K562 (cell line): ENCODE data around the gene SLC43A1. TPM values are rescaled to one million over a fixed set of nuclear protein-coding genes. Genes with fewer than 3 reads are reported as not detected.
A peak's percentile ranks its signal among the peaks of the same experiment; 100 is the strongest.

Experiments
- ARHGAP35 ChIP-seq: fragments of 450-650 bp; IDR thresholded peaks from 2 replicates; pipeline ENCODE4 v1.6.1; 2018; ENCODE audit not compliant: partially characterized antibody
- ARNT ChIP-seq, 2 experiments: fragments of 450-650 bp; IDR thresholded peaks; 2 replicates each; pipeline ENCODE4 v1.6.1; 2016; ENCODE audit warnings: mild to moderate bottlenecking in 1 of 2
- CHD4 ChIP-seq: fragments of 200-600 bp; sonication (generic); IDR thresholded peaks from 3 replicates; pipeline ENCODE4 v1.6.1; 2012; ENCODE audit warnings: low read depth, mild to moderate bottlenecking, mixed read lengths, low read length, inconsistent platforms; ENCODE audit not compliant: insufficient read depth, insufficient replicate concordance, poor library complexity, severe bottlenecking
- FOXA1 ChIP-seq: fragments of 450-650 bp; IDR thresholded peaks from 2 replicates; pipeline ENCODE4 v1.6.1; 2016; ENCODE audit warnings: mild to moderate bottlenecking, borderline replicate concordance
- PHF20 ChIP-seq: fragments of 450-650 bp; IDR thresholded peaks from 2 replicates; pipeline ENCODE4 v1.6.1; 2018; ENCODE audit not compliant: partially characterized antibody
- RFX5 ChIP-seq: IDR thresholded peaks from 2 replicates; pipeline ENCODE4 v1.6.1; 2011; ENCODE audit warnings: low read depth, mild to moderate bottlenecking, improper control_type of control experiment, low read length
- RNF2 ChIP-seq: sonication (generic); IDR thresholded peaks from 2 replicates; pipeline ENCODE4 v1.6.1; 2016
- SAFB2 ChIP-seq: fragments of 200-400 bp; formaldehyde crosslinking; IDR thresholded peaks from 2 replicates; pipeline ENCODE4 v1.6.1; 2018; ENCODE audit warnings: borderline replicate concordance, low read length, low read depth, moderate library complexity; ENCODE audit not compliant: severe bottlenecking
- SREBF1 ChIP-seq: fragments of 150-350 bp; IDR thresholded peaks from 2 replicates; pipeline ENCODE4 v1.6.1; 2014; ENCODE audit warnings: antibody characterized with exemption, low read depth, low read length, borderline replicate concordance
- TRIM28 ChIP-seq: fragments of 450-650 bp; IDR thresholded peaks from 2 replicates; pipeline ENCODE4 v1.6.1; 2017
- polyA plus RNA-seq, 8 experiments: library from polyadenylated mRNA; depleted of rRNA in 4 of 8; stranded (reverse) in 5 of 8; unstranded in 3 of 8; fragments of >200 nt; fragmentation: Nextera tagmentation in 2 of 8; fragmentation: Illumina TruSeq in 1 of 8; extraction: Ambion mirVana in 2 of 8; extraction: Trizol in 1 of 8; gene quantifications; 2 replicates each; pipeline versions ENCODE4 v1.2.1 to v1.2.3, GENCODE V29; 2011 to 2014; ENCODE audit warnings: inconsistent platforms in 1 of 8, missing spikeins in 1 of 8
- total RNA-seq, 7 experiments: library from RNA; depleted of rRNA in 6 of 7; stranded (reverse); fragments of >200 nt in 6 of 7; fragmentation: Illumina TruSeq in 2 of 7; extraction: Trizol in 2 of 7; gene quantifications; 2 replicates each; pipeline versions ENCODE4 v1.2.1 to v1.2.3, GENCODE V29; 2011 to 2021; ENCODE audit warnings: low replicate concordance in 1 of 7
- TF ChIP-seq, protein P1 (sequence below), 2 experiments: fragments of 450-650 bp in 1 of 2; sonication (generic) in 1 of 2; formaldehyde crosslinking in 1 of 2; IDR thresholded peaks; 2 replicates each; pipeline versions ENCODE4 v1.7.1 to v1.9.0; 2016 to 2022; ENCODE audit warnings: inconsistent platforms in 1 of 2, mild to moderate bottlenecking in 1 of 2, missing genetic modification reagents in 1 of 2
- TF ChIP-seq, protein P2 (sequence below): fragments of 250-450 bp; sonication (Bioruptor Pico); IDR thresholded peaks from 2 replicates; pipeline ENCODE4 v1.5.0; 2021; ENCODE audit warnings: mild to moderate bottlenecking, moderate library complexity
- TF ChIP-seq, protein P3 (sequence below): sonication (generic); formaldehyde crosslinking; IDR thresholded peaks from 2 replicates; pipeline ENCODE4 v1.5.0; 2020; ENCODE audit warnings: missing genetic modification reagents

The SLC43A1 gene
- total and polyA plus RNA-seq, 9 of the 15 experiments (the other 6 are each of a cell fraction or from before 2014, with no cell fraction given) = 2.6 to 41.8 (median 24.6) TPM

DNA sequence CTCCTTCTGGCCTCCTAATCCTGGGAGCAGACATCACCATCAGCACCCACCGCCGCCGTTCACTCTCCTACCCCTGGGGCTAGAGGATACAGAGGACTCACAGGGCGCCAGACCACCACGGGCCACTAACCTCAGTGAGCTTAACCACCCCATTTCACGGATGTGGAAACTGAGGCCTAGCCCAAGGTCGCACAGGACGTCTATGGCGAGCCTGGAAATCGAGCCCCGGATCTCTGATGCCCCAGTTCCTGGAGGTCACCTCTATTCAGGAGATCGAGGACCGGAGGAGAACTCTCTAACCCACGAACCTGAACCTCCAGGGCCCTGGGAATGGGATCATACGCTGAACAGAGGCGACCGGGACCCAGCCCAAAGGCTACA, 14.7 kb upstream of the SLC43A1 start (continued):
- TF ChIP-seq SAFB2 (no peak), SREBF1 (no peak), ARNT (IDR thresholded peaks at IDR 0.05) (peak in 1 of 2 experiments; percentile 73; a peak in 1 of 4 replicates), ARHGAP35 (no peak), TRIM28 (no peak), PHF20 (no peak), CHD4 (peak; percentile 93), RFX5 (no peak), FOXA1 (no peak), RNF2 (no peak)
- TF ChIP-seq, protein P1, sequence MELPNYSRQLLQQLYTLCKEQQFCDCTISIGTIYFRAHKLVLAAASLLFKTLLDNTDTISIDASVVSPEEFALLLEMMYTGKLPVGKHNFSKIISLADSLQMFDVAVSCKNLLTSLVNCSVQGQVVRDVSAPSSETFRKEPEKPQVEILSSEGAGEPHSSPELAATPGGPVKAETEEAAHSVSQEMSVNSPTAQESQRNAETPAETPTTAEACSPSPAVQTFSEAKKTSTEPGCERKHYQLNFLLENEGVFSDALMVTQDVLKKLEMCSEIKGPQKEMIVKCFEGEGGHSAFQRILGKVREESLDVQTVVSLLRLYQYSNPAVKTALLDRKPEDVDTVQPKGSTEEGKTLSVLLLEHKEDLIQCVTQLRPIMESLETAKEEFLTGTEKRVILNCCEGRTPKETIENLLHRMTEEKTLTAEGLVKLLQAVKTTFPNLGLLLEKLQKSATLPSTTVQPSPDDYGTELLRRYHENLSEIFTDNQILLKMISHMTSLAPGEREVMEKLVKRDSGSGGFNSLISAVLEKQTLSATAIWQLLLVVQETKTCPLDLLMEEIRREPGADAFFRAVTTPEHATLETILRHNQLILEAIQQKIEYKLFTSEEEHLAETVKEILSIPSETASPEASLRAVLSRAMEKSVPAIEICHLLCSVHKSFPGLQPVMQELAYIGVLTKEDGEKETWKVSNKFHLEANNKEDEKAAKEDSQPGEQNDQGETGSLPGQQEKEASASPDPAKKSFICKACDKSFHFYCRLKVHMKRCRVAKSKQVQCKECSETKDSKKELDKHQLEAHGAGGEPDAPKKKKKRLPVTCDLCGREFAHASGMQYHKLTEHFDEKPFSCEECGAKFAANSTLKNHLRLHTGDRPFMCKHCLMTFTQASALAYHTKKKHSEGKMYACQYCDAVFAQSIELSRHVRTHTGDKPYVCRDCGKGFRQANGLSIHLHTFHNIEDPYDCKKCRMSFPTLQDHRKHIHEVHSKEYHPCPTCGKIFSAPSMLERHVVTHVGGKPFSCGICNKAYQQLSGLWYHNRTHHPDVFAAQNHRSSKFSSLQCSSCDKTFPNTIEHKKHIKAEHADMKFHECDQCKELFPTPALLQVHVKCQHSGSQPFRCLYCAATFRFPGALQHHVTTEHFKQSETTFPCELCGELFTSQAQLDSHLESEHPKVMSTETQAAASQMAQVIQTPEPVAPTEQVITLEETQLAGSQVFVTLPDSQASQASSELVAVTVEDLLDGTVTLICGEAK (IDR thresholded peaks at IDR 0.05) = no peak
- TF ChIP-seq, protein P1 (CRISPR knock-in tag; IDR thresholded peaks at IDR 0.05) = peak; percentile 54; the same call in 1 of the 2 replicates
- TF ChIP-seq, protein P2, sequence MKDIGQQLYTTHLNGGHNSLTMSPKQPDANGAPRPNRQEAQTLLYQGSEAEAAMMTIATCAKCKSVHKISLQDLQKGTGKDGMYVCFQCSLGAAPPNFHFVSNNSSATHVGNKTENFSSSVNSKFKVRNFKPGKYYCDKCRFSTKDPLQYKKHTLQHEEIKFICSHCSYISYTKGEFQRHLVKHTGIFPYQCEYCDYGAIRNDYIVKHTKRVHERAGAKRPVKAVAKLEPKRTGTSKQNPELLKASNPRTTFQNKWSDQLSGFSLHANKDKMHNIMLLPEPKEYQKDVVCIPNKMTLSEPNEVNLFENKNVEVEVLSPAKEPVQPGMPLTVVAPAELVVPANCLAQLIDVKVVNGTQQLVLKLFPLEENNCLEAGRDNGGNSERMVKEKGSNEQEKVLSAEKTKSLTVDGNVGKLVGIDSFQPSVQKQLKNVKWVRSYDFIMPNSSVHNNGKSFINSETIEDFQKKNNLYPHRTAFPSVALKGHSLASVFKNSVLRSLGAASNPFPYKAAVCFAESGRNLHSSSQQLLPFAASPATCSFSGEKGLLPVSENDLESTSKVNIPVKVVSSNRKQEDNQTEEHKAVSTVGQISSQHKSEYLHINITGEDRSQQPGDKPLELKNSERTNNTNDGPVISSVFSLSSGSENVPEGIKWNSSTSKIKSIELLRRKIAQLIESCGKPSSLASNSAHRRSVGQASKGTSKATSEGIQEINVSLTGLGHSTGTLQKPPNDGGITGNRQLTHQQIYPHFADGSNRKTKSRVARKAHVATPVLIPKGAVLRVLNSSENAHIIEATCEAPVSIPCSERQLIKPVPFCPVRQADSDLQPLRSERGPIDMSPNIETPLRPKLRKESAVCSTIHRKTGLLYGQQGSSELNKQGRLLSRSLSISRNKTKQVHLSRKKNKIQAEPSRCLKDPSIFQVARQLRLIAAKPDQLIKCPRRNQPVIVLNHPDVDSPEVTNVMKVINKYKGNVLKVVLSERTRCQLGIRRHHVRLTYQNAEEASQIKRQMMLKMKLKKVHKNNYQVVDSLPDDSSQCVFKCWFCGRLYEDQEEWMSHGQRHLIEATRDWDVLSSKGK (CRISPR knock-in tag) = no peak
- TF ChIP-seq, protein P3, sequence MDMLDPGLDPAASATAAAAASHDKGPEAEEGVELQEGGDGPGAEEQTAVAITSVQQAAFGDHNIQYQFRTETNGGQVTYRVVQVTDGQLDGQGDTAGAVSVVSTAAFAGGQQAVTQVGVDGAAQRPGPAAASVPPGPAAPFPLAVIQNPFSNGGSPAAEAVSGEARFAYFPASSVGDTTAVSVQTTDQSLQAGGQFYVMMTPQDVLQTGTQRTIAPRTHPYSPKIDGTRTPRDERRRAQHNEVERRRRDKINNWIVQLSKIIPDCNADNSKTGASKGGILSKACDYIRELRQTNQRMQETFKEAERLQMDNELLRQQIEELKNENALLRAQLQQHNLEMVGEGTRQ = no peak
